Left hindlimb (tissue), 1 donor: ENCODE data around the gene DYNC2LI1.
A peak's percentile ranks its signal among the peaks of the same experiment; 100 is the strongest.
"Not testable (repeated sequence)": the region's sequence is repeated elsewhere in the genome, so short reads cannot be mapped to it uniquely, and the experiment has no call there.

ENCODE experiments used
- DNase-seq: peaks from one replicate; pipeline ENCODE4 v3.0.0-alpha.2; 2018

DYNC2LI1 gene

GRCh38 chr2:43773876-43774613, at the start of gene DYNC2LI1:
Gene DYNC2LI1, plus strand, starts transcription at chr2:43774039. Its CDS starts 100 bp downstream, at chr2:43774139.
- peak; percentile 93 for DNase-seq

- DNase-seq = no peak
Observed at GRCh38 chr2:43724728-43725526, 48.9 kb upstream of the DYNC2LI1 start.

GRCh38 chr2:43725711-43726246, 48.1 kb upstream of the DYNC2LI1 start:
- no peak for DNase-seq

GRCh38 chr2:43726961-43727633, 46.7 kb upstream of the DYNC2LI1 start:
- DNase-seq = not testable (repeated sequence)

- DNase-seq = no peak
Observed at GRCh38 chr2:43727634-43728014, 46.2 kb upstream of the DYNC2LI1 start.

GRCh38 chr2:43729491-43730174, 44.2 kb upstream of the DYNC2LI1 start:
- no peak for DNase-seq

- no peak for DNase-seq
Observed at GRCh38 chr2:43731211-43731610, 42.6 kb upstream of the DYNC2LI1 start.

GRCh38 chr2:43736637-43737036, 37.2 kb upstream of the DYNC2LI1 start:
- no peak for DNase-seq

GRCh38 chr2:43737097-43737854, 36.6 kb upstream of the DYNC2LI1 start:
- DNase-seq = no peak

GRCh38 chr2:43737855-43738254, 36.0 kb upstream of the DYNC2LI1 start:
- no peak for DNase-seq

- DNase-seq = no peak
Observed at GRCh38 chr2:43738257-43738656, 35.6 kb upstream of the DYNC2LI1 start.

GRCh38 chr2:43743706-43744105, 30.1 kb upstream of the DYNC2LI1 start:
- DNase-seq = no peak

GRCh38 chr2:43745457-43745856, 28.4 kb upstream of the DYNC2LI1 start:
- DNase-seq = no peak

- no peak for DNase-seq
Observed at GRCh38 chr2:43748333-43748732, 25.5 kb upstream of the DYNC2LI1 start.

- no peak for DNase-seq
Observed at GRCh38 chr2:43749583-43749982, 24.3 kb upstream of the DYNC2LI1 start.

GRCh38 chr2:43751476-43751990, 22.3 kb upstream of the DYNC2LI1 start:
- DNase-seq = no peak

- DNase-seq = no peak
Observed at GRCh38 chr2:43752302-43752701, 21.5 kb upstream of the DYNC2LI1 start.

- peak; percentile 46 for DNase-seq
Observed at GRCh38 chr2:43754180-43754579, 19.7 kb upstream of the DYNC2LI1 start.

- DNase-seq = peak; percentile 26
Observed at GRCh38 chr2:43758739-43759138, 15.1 kb upstream of the DYNC2LI1 start.

- DNase-seq = no peak
Observed at GRCh38 chr2:43759195-43759594, 14.6 kb upstream of the DYNC2LI1 start.

GRCh38 chr2:43762286-43762685, 11.6 kb upstream of the DYNC2LI1 start:
- no peak for DNase-seq

- no peak for DNase-seq
Observed at GRCh38 chr2:43763091-43763490, 10.7 kb upstream of the DYNC2LI1 start.
